Ovary (tissue), 3 donors: ENCODE results near the gene VAMP5.

ENCODE experiments used
- POLR2A ChIP-seq: fragments of 450-650 bp; IDR thresholded peaks from one replicate; pipeline ENCODE4 v1.6.1; 2017; ENCODE audit warnings: antibody characterized with exemption, mild to moderate bottlenecking, moderate library complexity
- TF ChIP-seq, protein P1 (sequence below), 3 donors: fragments of 450-650 bp in 2 of 3; fragments of 200-600 bp in 1 of 3; IDR thresholded peaks; one replicate each; pipeline versions ENCODE4 v1.5.1 to v1.8.0; 2016 to 2022; ENCODE audit warnings: antibody characterized with exemption in 3 of 3, mild to moderate bottlenecking in 1 of 3
- donor health status: DM: no; HTN: no; CAD: no.

DNA sequence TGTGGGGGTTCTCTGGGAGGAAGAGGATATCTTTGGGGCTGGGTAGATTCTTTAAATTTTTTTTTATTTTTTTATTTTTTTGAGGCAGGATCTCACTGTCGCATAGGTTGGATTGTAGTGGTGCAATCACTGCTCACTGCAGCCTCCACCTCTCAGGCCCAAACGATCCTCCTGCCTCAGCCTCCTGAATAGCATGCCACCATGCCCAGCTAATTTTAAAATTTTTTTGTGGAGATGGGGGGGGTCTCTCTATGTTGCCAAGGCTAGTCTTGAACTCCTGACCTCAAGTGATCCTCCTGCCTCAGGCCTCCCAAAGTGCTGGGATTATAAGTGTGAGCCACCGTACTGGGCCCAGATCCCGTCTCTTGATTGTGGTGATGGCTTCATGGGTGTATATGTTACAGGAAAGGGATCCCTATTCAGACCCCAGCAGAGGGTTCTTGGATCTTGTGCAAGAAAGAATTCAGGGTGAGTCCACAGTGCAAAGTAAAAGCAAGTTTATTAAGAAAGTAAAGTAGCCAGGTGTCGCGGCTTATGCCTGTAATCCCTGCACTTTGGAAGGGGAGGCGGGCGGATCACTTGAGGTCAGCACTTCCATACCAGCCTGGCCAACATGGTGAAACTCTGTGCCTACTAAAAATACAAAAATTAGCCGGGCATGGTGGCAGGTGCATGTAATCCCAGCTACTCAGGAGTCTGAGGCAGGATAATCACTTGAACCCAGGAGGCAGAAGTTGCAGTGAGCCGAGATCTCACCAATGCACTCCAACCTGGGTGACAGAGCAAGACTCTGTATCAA lies 29.7 kb downstream of the VAMP5 start:
- TF ChIP-seq POLR2A: no peak
- TF ChIP-seq, protein P1, sequence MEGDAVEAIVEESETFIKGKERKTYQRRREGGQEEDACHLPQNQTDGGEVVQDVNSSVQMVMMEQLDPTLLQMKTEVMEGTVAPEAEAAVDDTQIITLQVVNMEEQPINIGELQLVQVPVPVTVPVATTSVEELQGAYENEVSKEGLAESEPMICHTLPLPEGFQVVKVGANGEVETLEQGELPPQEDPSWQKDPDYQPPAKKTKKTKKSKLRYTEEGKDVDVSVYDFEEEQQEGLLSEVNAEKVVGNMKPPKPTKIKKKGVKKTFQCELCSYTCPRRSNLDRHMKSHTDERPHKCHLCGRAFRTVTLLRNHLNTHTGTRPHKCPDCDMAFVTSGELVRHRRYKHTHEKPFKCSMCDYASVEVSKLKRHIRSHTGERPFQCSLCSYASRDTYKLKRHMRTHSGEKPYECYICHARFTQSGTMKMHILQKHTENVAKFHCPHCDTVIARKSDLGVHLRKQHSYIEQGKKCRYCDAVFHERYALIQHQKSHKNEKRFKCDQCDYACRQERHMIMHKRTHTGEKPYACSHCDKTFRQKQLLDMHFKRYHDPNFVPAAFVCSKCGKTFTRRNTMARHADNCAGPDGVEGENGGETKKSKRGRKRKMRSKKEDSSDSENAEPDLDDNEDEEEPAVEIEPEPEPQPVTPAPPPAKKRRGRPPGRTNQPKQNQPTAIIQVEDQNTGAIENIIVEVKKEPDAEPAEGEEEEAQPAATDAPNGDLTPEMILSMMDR (IDR thresholded peaks at IDR 0.05): no peak
